ENCODE results near the gene CES5A. TPM values are rescaled to one million over a fixed set of nuclear protein-coding genes. Genes with fewer than 3 reads are reported as not detected.

Gene CES5A
- total and polyA plus RNA-seq, 10 of the 15 experiments (the other 5 are each of a cell fraction or from before 2014, with no cell fraction given): 0.19 TPM; not detected in 9

DNA sequence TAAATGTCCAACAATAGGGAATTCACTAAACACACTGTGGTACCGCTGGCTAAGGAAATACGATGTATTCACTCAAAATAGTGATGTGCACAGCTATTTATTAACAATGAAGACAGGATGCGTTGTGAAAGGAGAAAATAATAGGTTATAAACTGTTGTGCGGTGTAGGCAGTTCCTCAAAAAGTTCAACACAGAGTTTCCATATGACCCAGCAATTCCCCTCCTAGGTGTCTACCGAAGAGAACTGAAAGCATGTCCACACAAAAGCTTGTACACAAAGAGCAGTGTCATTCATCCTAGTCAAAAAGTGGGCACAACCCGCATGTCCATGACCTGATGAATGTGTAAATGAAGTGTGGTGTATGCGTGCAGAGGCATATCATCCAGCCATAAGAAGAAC is 41.1 kb downstream of the CES5A start (continued):
- no peak for TF ChIP-seq HDAC2 (IDR thresholded peaks at IDR 0.05)
- TF ChIP-seq, protein P1, sequence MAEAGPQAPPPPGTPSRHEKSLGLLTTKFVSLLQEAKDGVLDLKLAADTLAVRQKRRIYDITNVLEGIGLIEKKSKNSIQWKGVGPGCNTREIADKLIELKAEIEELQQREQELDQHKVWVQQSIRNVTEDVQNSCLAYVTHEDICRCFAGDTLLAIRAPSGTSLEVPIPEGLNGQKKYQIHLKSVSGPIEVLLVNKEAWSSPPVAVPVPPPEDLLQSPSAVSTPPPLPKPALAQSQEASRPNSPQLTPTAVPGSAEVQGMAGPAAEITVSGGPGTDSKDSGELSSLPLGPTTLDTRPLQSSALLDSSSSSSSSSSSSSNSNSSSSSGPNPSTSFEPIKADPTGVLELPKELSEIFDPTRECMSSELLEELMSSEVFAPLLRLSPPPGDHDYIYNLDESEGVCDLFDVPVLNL (IDR thresholded peaks at IDR 0.05; ENCODE audit: low read depth, low read length): no peak
- peak in 1 of 2 experiments; percentile 57; a peak in 1 of 4 replicates for TF ChIP-seq EP300 (IDR thresholded peaks at IDR 0.05; ENCODE audit: borderline replicate concordance in 1 of 2, control insufficient read depth in 1 of 2, low read depth in 2 of 2, low read length in 2 of 2)
- no peak for TF ChIP-seq BRCA1 (IDR thresholded peaks at IDR 0.05; ENCODE audit: low read depth, low read length)
- TF ChIP-seq, protein P2, sequence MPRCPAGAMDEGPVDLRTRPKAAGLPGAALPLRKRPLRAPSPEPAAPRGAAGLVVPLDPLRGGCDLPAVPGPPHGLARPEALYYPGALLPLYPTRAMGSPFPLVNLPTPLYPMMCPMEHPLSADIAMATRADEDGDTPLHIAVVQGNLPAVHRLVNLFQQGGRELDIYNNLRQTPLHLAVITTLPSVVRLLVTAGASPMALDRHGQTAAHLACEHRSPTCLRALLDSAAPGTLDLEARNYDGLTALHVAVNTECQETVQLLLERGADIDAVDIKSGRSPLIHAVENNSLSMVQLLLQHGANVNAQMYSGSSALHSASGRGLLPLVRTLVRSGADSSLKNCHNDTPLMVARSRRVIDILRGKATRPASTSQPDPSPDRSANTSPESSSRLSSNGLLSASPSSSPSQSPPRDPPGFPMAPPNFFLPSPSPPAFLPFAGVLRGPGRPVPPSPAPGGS (IDR thresholded peaks at IDR 0.05; ENCODE audit: borderline replicate concordance, insufficient read depth, low read depth, low read length, poor library complexity, severe bottlenecking): no peak
- TF ChIP-seq SP1 (IDR thresholded peaks at IDR 0.05; ENCODE audit: low read depth, low read length): no peak
- TF ChIP-seq POLR2AphosphoS5 (IDR thresholded peaks at IDR 0.05; ENCODE audit: low read length): no peak
- no peak for TF ChIP-seq MEF2A (IDR thresholded peaks at IDR 0.05; ENCODE audit: insufficient read depth, low read depth, low read length)
- no peak for TF ChIP-seq SMC3 (IDR thresholded peaks at IDR 0.05; ENCODE audit: borderline replicate concordance, low read length)
- TF ChIP-seq ZNF217 (IDR thresholded peaks at IDR 0.05): no peak
- no peak for TF ChIP-seq CBX3 (IDR thresholded peaks at IDR 0.05; ENCODE audit: borderline replicate concordance, low read depth)
- TF ChIP-seq, protein P3, sequence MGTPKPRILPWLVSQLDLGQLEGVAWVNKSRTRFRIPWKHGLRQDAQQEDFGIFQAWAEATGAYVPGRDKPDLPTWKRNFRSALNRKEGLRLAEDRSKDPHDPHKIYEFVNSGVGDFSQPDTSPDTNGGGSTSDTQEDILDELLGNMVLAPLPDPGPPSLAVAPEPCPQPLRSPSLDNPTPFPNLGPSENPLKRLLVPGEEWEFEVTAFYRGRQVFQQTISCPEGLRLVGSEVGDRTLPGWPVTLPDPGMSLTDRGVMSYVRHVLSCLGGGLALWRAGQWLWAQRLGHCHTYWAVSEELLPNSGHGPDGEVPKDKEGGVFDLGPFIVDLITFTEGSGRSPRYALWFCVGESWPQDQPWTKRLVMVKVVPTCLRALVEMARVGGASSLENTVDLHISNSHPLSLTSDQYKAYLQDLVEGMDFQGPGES (IDR thresholded peaks at IDR 0.05): no peak
- no peak for TF ChIP-seq NFIC (IDR thresholded peaks at IDR 0.05; ENCODE audit: low read depth, low read length)
- TF ChIP-seq ASH2L (IDR thresholded peaks at IDR 0.05; ENCODE audit: borderline replicate concordance, low read depth): no peak
- TF ChIP-seq CEBPB (IDR thresholded peaks at IDR 0.05; ENCODE audit: borderline replicate concordance in 1 of 2, low read depth in 2 of 2, low read length in 2 of 2): no peak
- TF ChIP-seq, protein P4, sequence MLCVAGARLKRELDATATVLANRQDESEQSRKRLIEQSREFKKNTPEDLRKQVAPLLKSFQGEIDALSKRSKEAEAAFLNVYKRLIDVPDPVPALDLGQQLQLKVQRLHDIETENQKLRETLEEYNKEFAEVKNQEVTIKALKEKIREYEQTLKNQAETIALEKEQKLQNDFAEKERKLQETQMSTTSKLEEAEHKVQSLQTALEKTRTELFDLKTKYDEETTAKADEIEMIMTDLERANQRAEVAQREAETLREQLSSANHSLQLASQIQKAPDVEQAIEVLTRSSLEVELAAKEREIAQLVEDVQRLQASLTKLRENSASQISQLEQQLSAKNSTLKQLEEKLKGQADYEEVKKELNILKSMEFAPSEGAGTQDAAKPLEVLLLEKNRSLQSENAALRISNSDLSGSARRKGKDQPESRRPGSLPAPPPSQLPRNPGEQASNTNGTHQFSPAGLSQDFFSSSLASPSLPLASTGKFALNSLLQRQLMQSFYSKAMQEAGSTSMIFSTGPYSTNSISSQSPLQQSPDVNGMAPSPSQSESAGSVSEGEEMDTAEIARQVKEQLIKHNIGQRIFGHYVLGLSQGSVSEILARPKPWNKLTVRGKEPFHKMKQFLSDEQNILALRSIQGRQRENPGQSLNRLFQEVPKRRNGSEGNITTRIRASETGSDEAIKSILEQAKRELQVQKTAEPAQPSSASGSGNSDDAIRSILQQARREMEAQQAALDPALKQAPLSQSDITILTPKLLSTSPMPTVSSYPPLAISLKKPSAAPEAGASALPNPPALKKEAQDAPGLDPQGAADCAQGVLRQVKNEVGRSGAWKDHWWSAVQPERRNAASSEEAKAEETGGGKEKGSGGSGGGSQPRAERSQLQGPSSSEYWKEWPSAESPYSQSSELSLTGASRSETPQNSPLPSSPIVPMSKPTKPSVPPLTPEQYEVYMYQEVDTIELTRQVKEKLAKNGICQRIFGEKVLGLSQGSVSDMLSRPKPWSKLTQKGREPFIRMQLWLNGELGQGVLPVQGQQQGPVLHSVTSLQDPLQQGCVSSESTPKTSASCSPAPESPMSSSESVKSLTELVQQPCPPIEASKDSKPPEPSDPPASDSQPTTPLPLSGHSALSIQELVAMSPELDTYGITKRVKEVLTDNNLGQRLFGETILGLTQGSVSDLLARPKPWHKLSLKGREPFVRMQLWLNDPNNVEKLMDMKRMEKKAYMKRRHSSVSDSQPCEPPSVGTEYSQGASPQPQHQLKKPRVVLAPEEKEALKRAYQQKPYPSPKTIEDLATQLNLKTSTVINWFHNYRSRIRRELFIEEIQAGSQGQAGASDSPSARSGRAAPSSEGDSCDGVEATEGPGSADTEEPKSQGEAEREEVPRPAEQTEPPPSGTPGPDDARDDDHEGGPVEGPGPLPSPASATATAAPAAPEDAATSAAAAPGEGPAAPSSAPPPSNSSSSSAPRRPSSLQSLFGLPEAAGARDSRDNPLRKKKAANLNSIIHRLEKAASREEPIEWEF (IDR thresholded peaks at IDR 0.05; ENCODE audit: insufficient replicate concordance, low read depth, low read length): no peak
- TF ChIP-seq SIN3A (IDR thresholded peaks at IDR 0.05; ENCODE audit: low read depth, low read length): no peak
- no peak for TF ChIP-seq TCF12 (IDR thresholded peaks at IDR 0.05; ENCODE audit: low read depth, low read length)
- no peak for TF ChIP-seq EED (IDR thresholded peaks at IDR 0.05; ENCODE audit: low read depth)
- 0 out of 2 replicates have a peak, but pooled peaks have one; percentile 40 for TF ChIP-seq BCL11A (IDR thresholded peaks at IDR 0.05; ENCODE audit: low read depth, low read length)
- no peak for TF ChIP-seq STAT3 (IDR thresholded peaks at IDR 0.05; ENCODE audit: low read depth, low read length)
